Muscle of leg (tissue), 11 donors: ENCODE data around the gene EXOC4. TPM values are rescaled to one million over a fixed set of nuclear protein-coding genes. Genes with fewer than 3 reads are reported as not detected.

ENCODE experiments used
- DNase-seq: peaks from one replicate; pipeline ENCODE4 v3.0.0; 2013
- H3K27ac ChIP-seq: one replicate; pipeline ENCODE4 v1.5.1; 2013; ENCODE audit warnings: mild to moderate bottlenecking, low read length, control low read depth
- H3K27me3 ChIP-seq: one replicate; pipeline ENCODE4 v1.6.1; 2013; ENCODE audit warnings: low read length; ENCODE audit not compliant: control insufficient read depth, insufficient read depth
- H3K36me3 ChIP-seq: one replicate; pipeline ENCODE4 v1.6.1; 2013; ENCODE audit warnings: low read length; ENCODE audit not compliant: control insufficient read depth, insufficient read depth
- H3K4me1 ChIP-seq: one replicate; pipeline ENCODE4 v1.6.1; 2013; ENCODE audit warnings: low read length; ENCODE audit not compliant: control insufficient read depth, insufficient read depth
- H3K4me3 ChIP-seq: one replicate; pipeline ENCODE4 v1.5.1; 2013; ENCODE audit warnings: low read length, control low read depth
- H3K9me3 ChIP-seq: replicated peaks from 2 replicates; pipeline ENCODE4 v1.6.1; 2013; ENCODE audit warnings: low read depth, low read length; ENCODE audit not compliant: control insufficient read depth
- WGBS: methylation state at CpG from one replicate; pipeline ENCODE4 v1.1.5; 2013; ENCODE audit warnings: missing lambda C conversion rate; ENCODE audit not compliant: insufficient coverage; 5-methylcytosine and 5-hydroxymethylcytosine counted together
- polyA plus RNA-seq, 8 donors: library from polyadenylated mRNA; unstranded; fragments of 120-200 nt; gene quantifications; one replicate each; pipeline versions ENCODE4 v1.2.1 to v1.2.3, GENCODE V29; 2013; ENCODE audit warnings: inconsistent platforms in 1 of 8, low replicate concordance in 1 of 8; ENCODE audit not compliant: insufficient read length in 8 of 8, insufficient read depth in 1 of 8
- total RNA-seq: library from RNA; stranded (reverse); fragments of 120-200 nt; gene quantifications from one replicate; pipeline ENCODE4 v1.2.4, GENCODE V29; 2013

The EXOC4 gene
- total and polyA plus RNA-seq, 9 donors = 37.3 to 64.9 (median 41.1) TPM

- H3K4me1 ChIP-seq = no peaks in the 10 kb centered on the region
- H3K4me3 ChIP-seq = no peak overlapping the region
- no CpG with 5 or more reads among the region's 5 CpGs for WGBS
- H3K27ac ChIP-seq = no peak overlapping the region
- no peaks in the 10 kb centered on the region for H3K36me3 ChIP-seq
- no peak for DNase-seq
- H3K27me3 ChIP-seq = no peaks in the 10 kb centered on the region
- H3K9me3 ChIP-seq = no peaks in the 10 kb centered on the region
These were observed 692.6 kb downstream of the EXOC4 start for GRCh38 chr7:133945497-133945896.

- Histone ChIP-seq H3K36me3 (no peaks in the 10 kb centered on the region), H3K9me3 (no peaks in the 10 kb centered on the region), H3K4me1 (no peaks in the 10 kb centered on the region), H3K27ac (no peak overlapping the region), H3K4me3 (no peak overlapping the region), H3K27me3 (no peaks in the 10 kb centered on the region)
- 94% methylated on average over 4 of the region's 6 CpGs for WGBS
- DNase-seq = no peak
These were observed 694.8 kb downstream of the EXOC4 start for GRCh38 chr7:133947458-133948254.

GRCh38 chr7:133948588-133948987 is 695.7 kb downstream of the EXOC4 start:
- Histone ChIP-seq H3K36me3 (no peaks in the 10 kb centered on the region), H3K27ac (no peak overlapping the region), H3K4me3 (no peak overlapping the region), H3K9me3 (no peaks in the 10 kb centered on the region), H3K4me1 (no peaks in the 10 kb centered on the region), H3K27me3 (no peaks in the 10 kb centered on the region)
- DNase-seq = no peak
- 75% methylated on average over 3 of the region's 6 CpGs for WGBS

GRCh38 chr7:133950855-133951254 is 698.0 kb downstream of the EXOC4 start:
- Histone ChIP-seq H3K27me3 (no peaks in the 10 kb centered on the region), H3K27ac (no peak overlapping the region), H3K4me1 (no peaks in the 10 kb centered on the region), H3K4me3 (no peak overlapping the region), H3K36me3 (no peaks in the 10 kb centered on the region), H3K9me3 (peaks cover 3% of the 10 kb centered on the region)
- 88% methylated on average over 1 of the region's 4 CpGs for WGBS
- no peak for DNase-seq

GRCh38 chr7:133955208-133955607 is 702.3 kb downstream of the EXOC4 start:
- H3K4me1 ChIP-seq = no peaks in the 10 kb centered on the region
- H3K27ac ChIP-seq = no peak overlapping the region
- H3K27me3 ChIP-seq = no peaks in the 10 kb centered on the region
- no peaks in the 10 kb centered on the region for H3K36me3 ChIP-seq
- no peak for DNase-seq
- H3K9me3 ChIP-seq = peaks cover 3% of the 10 kb centered on the region
- no peak overlapping the region for H3K4me3 ChIP-seq
- WGBS = 100% methylated on average over 2 of the region's 2 CpGs

GRCh38 chr7:133957845-133958244 is 705.0 kb downstream of the EXOC4 start:
- H3K27ac ChIP-seq = no peak overlapping the region
- H3K27me3 ChIP-seq = no peaks in the 10 kb centered on the region
- no peaks in the 10 kb centered on the region for H3K4me1 ChIP-seq
- H3K9me3 ChIP-seq = peaks cover 3% of the 10 kb centered on the region
- H3K4me3 ChIP-seq = no peak overlapping the region
- no peaks in the 10 kb centered on the region for H3K36me3 ChIP-seq
- no CpG with 5 or more reads among the region's 2 CpGs for WGBS
- DNase-seq = no peak

- WGBS = no CpG with 5 or more reads among the region's 1 CpG
- no peaks in the 10 kb centered on the region for H3K4me1 ChIP-seq
- peaks cover 3% of the 10 kb centered on the region for H3K9me3 ChIP-seq
- H3K27me3 ChIP-seq = no peaks in the 10 kb centered on the region
- DNase-seq = no peak
- no peaks in the 10 kb centered on the region for H3K36me3 ChIP-seq
- no peak overlapping the region for H3K4me3 ChIP-seq
- H3K27ac ChIP-seq = no peak overlapping the region
These were observed 705.9 kb downstream of the EXOC4 start for GRCh38 chr7:133958822-133959221.

GRCh38 chr7:133959505-133959904 is 706.6 kb downstream of the EXOC4 start:
- no CpG with 5 or more reads among the region's 2 CpGs for WGBS
- Histone ChIP-seq H3K9me3 (peaks cover 3% of the 10 kb centered on the region), H3K4me1 (no peaks in the 10 kb centered on the region), H3K27me3 (no peaks in the 10 kb centered on the region), H3K4me3 (no peak overlapping the region), H3K36me3 (no peaks in the 10 kb centered on the region), H3K27ac (no peak overlapping the region)
- DNase-seq = no peak

- H3K27me3 ChIP-seq = no peaks in the 10 kb centered on the region
- DNase-seq = no peak
- WGBS = no CpG with 5 or more reads among the region's 3 CpGs
- no peaks in the 10 kb centered on the region for H3K4me1 ChIP-seq
- H3K27ac ChIP-seq = no peak overlapping the region
- H3K4me3 ChIP-seq = no peak overlapping the region
- no peaks in the 10 kb centered on the region for H3K9me3 ChIP-seq
- H3K36me3 ChIP-seq = no peaks in the 10 kb centered on the region
These were observed 708.8 kb downstream of the EXOC4 start for GRCh38 chr7:133961724-133962123.

- Histone ChIP-seq H3K4me3 (no peak overlapping the region), H3K27ac (no peak overlapping the region), H3K27me3 (no peaks in the 10 kb centered on the region), H3K4me1 (no peaks in the 10 kb centered on the region), H3K36me3 (no peaks in the 10 kb centered on the region), H3K9me3 (no peaks in the 10 kb centered on the region)
- WGBS = no CpG with 5 or more reads among the region's 4 CpGs
- DNase-seq = no peak
These were observed 709.8 kb downstream of the EXOC4 start for GRCh38 chr7:133962646-133963045.

- Histone ChIP-seq H3K9me3 (no peaks in the 10 kb centered on the region), H3K27me3 (no peaks in the 10 kb centered on the region), H3K36me3 (no peaks in the 10 kb centered on the region), H3K4me1 (no peaks in the 10 kb centered on the region), H3K27ac (no peak overlapping the region), H3K4me3 (no peak overlapping the region)
- WGBS = no CpG with 5 or more reads among the region's 2 CpGs
- DNase-seq = no peak
These were observed 710.8 kb downstream of the EXOC4 start for GRCh38 chr7:133963629-133964028.
